ENCODE measurements around the gene ZNF432. TPM values are rescaled to one million over a fixed set of nuclear protein-coding genes. Genes with fewer than 3 reads are reported as not detected.

ZNF432 gene
- total RNA-seq, 1 donor from 2014 or later, result 15.6 TPM

DNA sequence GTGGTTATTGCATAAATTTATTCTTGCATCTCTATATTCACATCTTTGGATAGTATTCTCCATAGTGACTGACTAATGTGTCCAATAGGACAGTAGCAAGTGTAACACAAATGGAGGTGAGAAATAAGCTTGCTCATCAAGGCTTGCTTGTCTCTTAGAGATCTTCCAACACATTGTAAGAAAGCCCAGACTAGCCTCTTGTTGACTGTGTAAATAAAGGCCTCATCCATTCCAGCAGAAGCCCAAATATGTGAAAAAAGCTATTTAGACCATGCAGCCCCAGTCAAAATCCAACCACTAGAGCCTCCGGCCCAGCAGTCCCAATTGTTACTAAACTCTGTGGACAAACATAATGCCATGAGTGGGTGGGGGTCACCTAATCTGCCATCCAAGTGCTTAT, 38.0 kb downstream of the ZNF432 start:
- DNase-seq (ENCODE audit: low spot score), result no peak

DNA sequence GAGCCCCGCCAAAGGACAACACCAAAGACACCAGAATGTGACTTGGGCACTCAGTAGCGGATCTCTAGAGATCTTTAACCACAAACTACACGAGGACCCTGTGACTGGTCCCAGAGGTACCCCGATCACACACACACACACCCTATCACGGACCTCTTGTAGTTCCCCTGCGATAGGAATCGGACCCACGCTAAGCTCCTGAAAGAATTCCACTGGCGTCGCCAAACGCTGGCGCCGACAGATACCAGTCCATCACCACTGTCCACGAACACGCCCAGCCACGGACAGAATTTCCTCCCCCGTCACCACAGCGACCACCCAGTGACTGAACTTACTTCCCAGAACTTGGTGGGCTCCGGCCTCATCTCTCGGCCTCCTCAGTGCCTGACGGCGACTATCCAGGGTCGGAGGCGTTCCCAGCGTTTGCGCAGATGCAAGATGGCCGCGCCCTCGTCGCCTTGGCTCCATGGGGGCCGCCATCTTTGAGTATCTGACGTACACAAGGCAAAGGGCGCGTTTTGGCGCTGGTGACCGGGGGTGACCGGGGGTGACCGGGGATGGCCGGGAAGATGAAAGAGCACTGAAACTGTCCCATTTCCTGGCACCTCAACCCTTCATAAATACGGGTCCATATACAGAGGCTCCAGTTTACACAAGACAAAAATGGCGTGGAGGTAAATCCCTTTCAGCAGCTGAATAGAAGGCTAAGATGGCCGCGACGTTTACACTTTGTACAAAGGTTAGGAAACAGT, 40.7 kb downstream of the ZNF432 start, which contains the start of gene ZNF615:
ZNF615 (minus strand) TSS at position 406 of the 752 bp plus-strand sequence. CDS start 4,500 bp downstream, outside the sequence.
- DNase-seq (ENCODE audit: low spot score), result peak; percentile 95

DNA sequence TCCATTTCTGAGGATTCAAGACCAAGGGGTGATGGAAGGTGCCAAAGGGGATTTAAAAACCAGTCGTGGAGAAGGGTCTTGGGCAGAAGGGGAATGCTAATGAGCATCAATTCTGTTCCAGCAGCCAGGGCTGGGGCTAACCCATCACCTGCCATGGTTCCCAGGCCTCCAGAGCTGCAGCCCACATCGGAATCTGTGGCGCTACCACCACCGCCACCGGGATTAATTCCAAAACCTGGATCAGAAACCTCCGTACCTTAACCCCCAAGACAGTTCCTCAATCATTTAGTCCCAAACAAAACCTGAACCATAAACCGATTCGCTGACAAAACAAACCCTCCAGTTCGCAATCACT, 41.2 kb downstream of the ZNF432 start:
- DNase-seq (ENCODE audit: low spot score), result peak; percentile 2

DNA sequence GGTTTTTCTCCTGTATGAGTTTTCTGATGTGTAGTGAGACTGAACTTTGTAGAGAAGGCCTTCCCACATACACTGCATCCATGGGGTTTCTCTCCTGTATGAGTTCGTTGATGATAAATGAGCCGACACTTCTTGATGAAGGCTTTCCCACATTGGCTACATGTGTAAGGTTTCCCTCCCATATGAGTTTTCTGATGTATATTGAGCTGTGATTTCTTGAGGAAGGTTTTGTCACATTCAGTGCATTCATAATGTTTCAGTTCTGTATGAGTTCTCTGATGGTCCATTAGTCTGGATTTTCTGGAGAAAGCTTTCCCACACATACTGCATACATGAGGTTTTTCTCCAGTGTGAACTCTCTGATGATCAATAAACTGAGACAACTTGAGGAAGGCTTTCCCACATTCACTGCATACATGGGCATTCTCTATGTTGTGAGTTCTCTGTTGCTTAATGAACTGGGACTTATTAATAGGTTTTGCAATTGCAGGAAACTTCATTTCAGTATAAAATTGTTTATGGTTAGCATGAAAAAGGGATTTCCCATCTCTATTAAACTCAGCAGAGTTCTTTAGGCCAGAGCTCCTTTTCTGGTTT, 54.5 kb downstream of the ZNF432 start:
- no peak for DNase-seq (ENCODE audit: low spot score)

DNA sequence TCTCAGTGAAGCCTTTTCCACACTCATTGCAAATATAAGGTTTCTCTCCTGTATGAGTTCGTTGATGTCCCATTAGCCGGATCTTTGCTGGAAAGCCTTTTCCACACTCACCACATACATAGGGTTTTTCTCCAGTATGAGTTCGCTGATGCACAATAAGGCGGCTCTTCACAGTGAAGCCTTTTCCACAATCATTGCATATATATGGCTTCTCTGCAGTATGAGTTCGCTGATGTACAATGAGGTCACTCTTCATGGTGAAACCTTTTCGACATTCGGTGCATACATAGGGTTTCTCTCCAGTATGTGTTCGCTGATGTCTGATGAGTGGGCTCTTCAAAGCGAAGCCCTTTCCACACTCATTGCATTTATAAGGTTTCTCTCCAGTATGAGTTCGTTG, 55.2 kb downstream of the ZNF432 start:
- no peak for DNase-seq (ENCODE audit: low spot score)

DNA sequence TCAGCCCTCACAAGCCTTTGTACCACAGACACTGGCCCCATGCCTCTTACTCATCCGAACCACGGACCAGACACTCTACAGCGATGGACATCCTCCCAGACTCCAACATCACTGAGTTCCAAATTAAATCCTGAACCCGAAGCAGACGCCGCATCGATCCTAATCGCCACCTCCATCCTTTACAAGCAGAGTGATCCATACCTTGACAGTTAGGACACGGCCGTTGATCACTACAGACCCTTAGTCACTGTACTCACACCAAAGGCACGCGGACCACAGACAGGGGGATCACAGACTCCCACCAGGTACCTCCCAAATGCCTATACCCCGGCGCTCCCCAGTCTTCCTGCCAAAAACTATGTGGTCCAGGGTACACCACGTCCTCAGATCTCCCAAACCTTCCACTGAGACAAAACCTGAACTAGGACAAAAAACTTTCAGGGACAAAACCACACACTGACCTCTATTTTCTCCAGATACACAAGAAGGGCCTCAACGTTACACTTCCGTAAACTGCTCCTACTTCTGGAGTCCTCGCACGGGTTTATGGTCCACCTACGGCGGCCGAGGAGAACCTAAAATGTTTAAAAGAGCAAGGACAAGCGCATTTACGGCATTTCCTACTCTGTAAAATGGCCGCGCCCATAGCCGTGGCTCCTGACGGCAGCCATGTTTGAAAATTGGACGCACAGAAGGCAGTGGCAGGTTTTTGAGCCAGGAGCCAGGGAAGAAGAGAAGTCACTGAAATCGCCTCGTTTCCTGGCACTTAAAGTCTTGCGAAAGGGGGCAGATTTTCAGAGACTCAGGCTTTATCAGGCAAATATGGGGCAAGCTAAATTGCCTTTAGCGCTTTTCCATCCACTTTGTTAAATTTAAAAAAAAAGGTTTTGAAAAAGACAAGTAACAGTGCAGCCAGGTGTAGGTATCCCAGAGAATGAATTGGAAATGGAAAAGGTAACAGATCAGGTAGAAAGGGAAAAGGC, 62.0 kb downstream of the ZNF432 start, which contains the start of gene ZNF350:
ZNF350 (minus strand) TSS at position 532 of the 983 bp plus-strand sequence. CDS start 12,480 bp downstream, outside the sequence.
- peak; percentile 98 for DNase-seq (ENCODE audit: low spot score)

DNA sequence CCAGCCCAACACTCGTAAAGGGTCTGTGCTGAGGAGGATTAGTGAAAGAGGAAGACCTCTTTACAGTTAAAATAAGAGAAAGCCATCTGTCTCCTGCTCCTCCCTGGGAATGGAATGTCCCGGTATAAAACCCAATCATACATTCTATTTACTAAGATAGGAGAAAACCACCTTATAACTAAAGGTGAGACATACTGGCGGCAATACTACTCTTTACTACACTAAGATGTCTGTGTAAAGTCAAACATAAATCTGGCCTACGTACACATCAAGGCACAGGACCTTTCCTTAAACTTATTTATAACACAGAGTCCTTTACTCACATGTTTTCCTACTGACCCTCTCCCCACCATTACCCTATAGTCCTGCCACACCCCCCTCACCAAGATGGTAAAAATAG, 65.3 kb downstream of the ZNF432 start:
- DNase-seq (ENCODE audit: low spot score), result no peak

Other genes starting within 250 kb of the ZNF432 start
- 45.0 TPM for gene ZNF577, start 160.9 kb downstream of the ZNF432 start, total RNA-seq (ENCODE audit: insufficient read depth, low replicate concordance)
- 10.8 TPM for gene ZNF649, start 143.8 kb downstream of the ZNF432 start, total RNA-seq (ENCODE audit: insufficient read depth, low replicate concordance)
- 11.8 TPM for gene ZNF613, start 121.4 kb downstream of the ZNF432 start, total RNA-seq (ENCODE audit: insufficient read depth, low replicate concordance)
- 13.2 TPM for gene ZNF350, start 62.0 kb downstream of the ZNF432 start, total RNA-seq (ENCODE audit: insufficient read depth, low replicate concordance)
- 18.1 TPM for gene ZNF615, start 40.6 kb downstream of the ZNF432 start, total RNA-seq (ENCODE audit: insufficient read depth, low replicate concordance)
- 12.0 TPM for gene ZNF614, start 20.5 kb downstream of the ZNF432 start, total RNA-seq (ENCODE audit: insufficient read depth, low replicate concordance)
- gene ZNF841, start 46.9 kb upstream of the ZNF432 start, total RNA-seq (ENCODE audit: insufficient read depth, low replicate concordance), result 58.5 TPM
- gene ZNF616, start 91.1 kb upstream of the ZNF432 start, total RNA-seq (ENCODE audit: insufficient read depth, low replicate concordance), result 19.7 TPM
- 11.6 TPM for gene ZNF836, start 122.8 kb upstream of the ZNF432 start, total RNA-seq (ENCODE audit: insufficient read depth, low replicate concordance)
- 39.5 TPM for gene PPP2R1A, start 141.2 kb upstream of the ZNF432 start, total RNA-seq (ENCODE audit: insufficient read depth, low replicate concordance)
- gene ZNF766, start 220.7 kb upstream of the ZNF432 start, total RNA-seq (ENCODE audit: insufficient read depth, low replicate concordance), result 25.3 TPM
- 12.3 TPM for gene ZNF480, start 248.3 kb upstream of the ZNF432 start, total RNA-seq (ENCODE audit: insufficient read depth, low replicate concordance)